Measurements from ENCODE around the gene GLP2R.

Gene GLP2R

GRCh38 chr17:9817086-9817485 is 8.6 kb upstream of the GLP2R start:
- Histone ChIP-seq H3K27ac (no peak overlapping the region), H3K36me3 (ENCODE audit: insufficient read depth, low read length) (no peaks in the 10 kb centered on the region), H3K9me3 (ENCODE audit: low read depth, low read length) (no peaks in the 10 kb centered on the region), H3K9ac (ENCODE audit: insufficient read length) (no peak overlapping the region), H3K4me3 (no peak overlapping the region)
- DNase-seq (ENCODE audit: low read depth, low spot score) = no peak
- TF ChIP-seq EZH2 (IDR thresholded peaks at IDR 0.05) (no peak), FOXP2 (optimal IDR thresholded peaks at IDR 0.05; ENCODE audit: control extremely low read depth, extremely low read length, insufficient read depth) (no peak), POLR2AphosphoS5 (IDR thresholded peaks at IDR 0.05; ENCODE audit: borderline replicate concordance, low read depth, low read length) (no peak)

- no peak overlapping the region for H3K4me3 ChIP-seq
- H3K9ac ChIP-seq (ENCODE audit: insufficient read length) = no peak overlapping the region
- TF ChIP-seq EZH2 (IDR thresholded peaks at IDR 0.05) (no peak), POLR2AphosphoS5 (IDR thresholded peaks at IDR 0.05; ENCODE audit: borderline replicate concordance, low read depth, low read length) (no peak), FOXP2 (optimal IDR thresholded peaks at IDR 0.05; ENCODE audit: control extremely low read depth, extremely low read length, insufficient read depth) (no peak)
- no peaks in the 10 kb centered on the region for H3K9me3 ChIP-seq (ENCODE audit: low read depth, low read length)
- no peak for DNase-seq (ENCODE audit: low read depth, low spot score)
- H3K27ac ChIP-seq = no peak overlapping the region
- no peaks in the 10 kb centered on the region for H3K36me3 ChIP-seq (ENCODE audit: insufficient read depth, low read length)
Observed at GRCh38 chr17:9818760-9819159, 7.0 kb upstream of the GLP2R start.

GRCh38 chr17:9820448-9820847 is 5.3 kb upstream of the GLP2R start:
- TF ChIP-seq POLR2AphosphoS5 (IDR thresholded peaks at IDR 0.05; ENCODE audit: borderline replicate concordance, low read depth, low read length) = no peak
- no peak for TF ChIP-seq EZH2 (IDR thresholded peaks at IDR 0.05)
- TF ChIP-seq FOXP2 (optimal IDR thresholded peaks at IDR 0.05; ENCODE audit: control extremely low read depth, extremely low read length, insufficient read depth) = no peak
- no peak for DNase-seq (ENCODE audit: low read depth, low spot score)
- Histone ChIP-seq H3K27ac (no peak overlapping the region), H3K9ac (ENCODE audit: insufficient read length) (no peak overlapping the region), H3K4me3 (no peak overlapping the region), H3K36me3 (ENCODE audit: insufficient read depth, low read length) (no peaks in the 10 kb centered on the region), H3K9me3 (ENCODE audit: low read depth, low read length) (no peaks in the 10 kb centered on the region)

GRCh38 chr17:9821921-9822320 is 3.8 kb upstream of the GLP2R start, which contains the start of gene GSG1L2:
Gene GSG1L2, minus strand, starts transcription at chr17:9822079. Its CDS starts 8 bp downstream, at chr17:9822071.
- H3K27ac ChIP-seq = no peak within 1 kb of the TSS
- H3K9me3 ChIP-seq (ENCODE audit: low read depth, low read length) = no peaks in the 10 kb centered on the region
- H3K4me3 ChIP-seq = no peak within 1 kb of the TSS
- TF ChIP-seq FOXP2 (optimal IDR thresholded peaks at IDR 0.05; ENCODE audit: control extremely low read depth, extremely low read length, insufficient read depth) (no peak), EZH2 (IDR thresholded peaks at IDR 0.05) (no peak), POLR2AphosphoS5 (IDR thresholded peaks at IDR 0.05; ENCODE audit: borderline replicate concordance, low read depth, low read length) (no peak)
- DNase-seq (ENCODE audit: low read depth, low spot score) = no peak
- H3K9ac ChIP-seq (ENCODE audit: insufficient read length) = no peak within 1 kb of the TSS
- H3K36me3 ChIP-seq (ENCODE audit: insufficient read depth, low read length) = no peaks in the 10 kb centered on the region

- no peak overlapping the region for H3K27ac ChIP-seq
- no peak for TF ChIP-seq POLR2AphosphoS5 (IDR thresholded peaks at IDR 0.05; ENCODE audit: borderline replicate concordance, low read depth, low read length)
- TF ChIP-seq FOXP2 (optimal IDR thresholded peaks at IDR 0.05; ENCODE audit: control extremely low read depth, extremely low read length, insufficient read depth) = no peak
- TF ChIP-seq EZH2 (IDR thresholded peaks at IDR 0.05) = no peak
- no peaks in the 10 kb centered on the region for H3K9me3 ChIP-seq (ENCODE audit: low read depth, low read length)
- no peaks in the 10 kb centered on the region for H3K36me3 ChIP-seq (ENCODE audit: insufficient read depth, low read length)
- H3K4me3 ChIP-seq = no peak overlapping the region
- H3K9ac ChIP-seq (ENCODE audit: insufficient read length) = no peak overlapping the region
- DNase-seq (ENCODE audit: low read depth, low spot score) = no peak
Observed at GRCh38 chr17:9824094-9824493, 1.6 kb upstream of the GLP2R start.

GRCh38 chr17:9824797-9825338 is 856 bp upstream of the GLP2R start:
- Histone ChIP-seq H3K9ac (ENCODE audit: insufficient read length) (no peak overlapping the region), H3K4me3 (no peak overlapping the region), H3K9me3 (ENCODE audit: low read depth, low read length) (no peaks in the 10 kb centered on the region), H3K27ac (no peak overlapping the region), H3K36me3 (ENCODE audit: insufficient read depth, low read length) (no peaks in the 10 kb centered on the region)
- no peak for DNase-seq (ENCODE audit: low read depth, low spot score)
- TF ChIP-seq POLR2AphosphoS5 (IDR thresholded peaks at IDR 0.05; ENCODE audit: borderline replicate concordance, low read depth, low read length) (no peak), FOXP2 (optimal IDR thresholded peaks at IDR 0.05; ENCODE audit: control extremely low read depth, extremely low read length, insufficient read depth) (no peak), EZH2 (IDR thresholded peaks at IDR 0.05) (no peak)

- DNase-seq (ENCODE audit: low read depth, low spot score) = no peak
- Histone ChIP-seq H3K4me3 (no peak overlapping the region), H3K9ac (ENCODE audit: insufficient read length) (no peak overlapping the region), H3K9me3 (ENCODE audit: low read depth, low read length) (no peaks in the 10 kb centered on the region), H3K36me3 (ENCODE audit: insufficient read depth, low read length) (no peaks in the 10 kb centered on the region), H3K27ac (no peak overlapping the region)
- TF ChIP-seq EZH2 (IDR thresholded peaks at IDR 0.05) (no peak), POLR2AphosphoS5 (IDR thresholded peaks at IDR 0.05; ENCODE audit: borderline replicate concordance, low read depth, low read length) (no peak), FOXP2 (optimal IDR thresholded peaks at IDR 0.05; ENCODE audit: control extremely low read depth, extremely low read length, insufficient read depth) (no peak)
Observed at GRCh38 chr17:9828296-9829295, 2.9 kb downstream of the GLP2R start.

- Histone ChIP-seq H3K9me3 (ENCODE audit: low read depth, low read length) (no peaks in the 10 kb centered on the region), H3K9ac (ENCODE audit: insufficient read length) (no peak overlapping the region), H3K27ac (no peak overlapping the region), H3K4me3 (no peak overlapping the region), H3K36me3 (ENCODE audit: insufficient read depth, low read length) (no peaks in the 10 kb centered on the region)
- no peak for DNase-seq (ENCODE audit: low read depth, low spot score)
- TF ChIP-seq POLR2AphosphoS5 (IDR thresholded peaks at IDR 0.05; ENCODE audit: borderline replicate concordance, low read depth, low read length) = no peak
- no peak for TF ChIP-seq FOXP2 (optimal IDR thresholded peaks at IDR 0.05; ENCODE audit: control extremely low read depth, extremely low read length, insufficient read depth)
- TF ChIP-seq EZH2 (IDR thresholded peaks at IDR 0.05) = no peak
Observed at GRCh38 chr17:9829343-9829742, 3.6 kb downstream of the GLP2R start.

Measured in SK-N-MC (cell line).